ENCODE measurements around the gene CFC1B. TPM values are rescaled to one million over a fixed set of nuclear protein-coding genes. Genes with fewer than 3 reads are reported as not detected.
"Not testable (repeated sequence)": the region's sequence is repeated elsewhere in the genome, so short reads cannot be mapped to it uniquely, and the experiment has no call there.

The CFC1B gene
- total RNA-seq, 2 experiments from 2014 or later = not detected

DNA sequence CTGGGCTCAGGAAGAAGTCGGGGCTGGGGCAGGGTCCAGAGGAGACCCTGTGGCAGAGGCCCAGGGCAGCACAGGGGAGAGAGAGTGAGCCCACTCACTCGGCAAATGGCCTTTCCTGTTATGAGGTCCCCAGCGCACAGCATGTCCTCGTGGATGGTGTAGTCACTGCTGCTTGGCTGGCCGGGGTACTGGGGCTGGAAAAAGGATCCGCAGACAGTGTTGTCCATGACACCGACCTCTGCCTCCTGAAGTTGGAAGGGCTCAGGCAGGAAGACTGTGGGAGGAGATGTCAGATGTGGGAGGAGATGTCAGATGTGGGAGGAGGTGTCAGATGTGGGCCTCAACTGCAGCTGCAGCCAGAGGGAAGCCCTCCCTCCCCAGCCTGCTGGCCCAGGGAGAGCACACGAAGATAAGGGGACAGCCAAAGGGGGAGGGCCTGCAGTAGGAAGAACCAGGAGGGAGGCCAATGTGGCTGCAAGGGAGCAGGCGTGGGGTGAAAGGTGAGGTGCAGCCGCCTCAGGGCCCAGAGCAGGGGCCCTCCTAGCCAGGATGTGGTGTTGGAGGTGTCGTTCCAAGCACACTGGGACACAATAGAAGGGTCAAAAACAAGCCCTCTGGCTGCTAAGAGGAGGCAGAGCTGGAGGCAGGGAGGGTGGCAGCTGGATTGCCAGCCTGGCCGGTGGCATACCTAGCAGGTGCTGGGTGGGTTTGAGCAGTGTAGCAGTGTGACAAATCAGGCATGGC is 22.9 kb downstream of the CFC1B start:
- H3K27me3 Mint-ChIP-seq, H3K4me1 Mint-ChIP-seq, H3K4me3 Mint-ChIP-seq, H3K36me3 Mint-ChIP-seq, H3K27ac Mint-ChIP-seq, H3K9me3 Mint-ChIP-seq, DNase-seq: not testable (repeated sequence)

DNA sequence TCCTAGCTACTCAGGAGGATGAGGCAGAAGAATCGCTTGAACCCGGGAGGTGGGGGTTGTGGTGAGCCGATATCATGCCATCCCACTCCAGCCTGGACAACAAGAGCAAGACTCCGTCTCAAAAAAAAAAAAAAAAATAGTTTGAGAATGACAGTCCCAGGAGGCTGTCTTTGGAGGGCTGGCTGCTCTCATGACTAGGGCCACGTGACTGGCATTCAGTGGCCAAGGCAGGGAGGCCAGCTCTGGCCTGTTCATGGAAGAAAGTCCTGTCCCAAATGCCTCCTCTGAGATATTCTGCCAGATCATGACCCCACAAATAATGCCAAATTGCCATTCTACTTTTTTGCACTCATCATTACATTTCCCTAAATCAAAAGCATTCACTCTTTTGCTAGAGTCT is 24.0 kb downstream of the CFC1B start:
- H3K36me3 Mint-ChIP-seq, H3K27ac Mint-ChIP-seq, DNase-seq, H3K9me3 Mint-ChIP-seq, H3K27me3 Mint-ChIP-seq, H3K4me1 Mint-ChIP-seq, H3K4me3 Mint-ChIP-seq: not testable (repeated sequence)

DNA sequence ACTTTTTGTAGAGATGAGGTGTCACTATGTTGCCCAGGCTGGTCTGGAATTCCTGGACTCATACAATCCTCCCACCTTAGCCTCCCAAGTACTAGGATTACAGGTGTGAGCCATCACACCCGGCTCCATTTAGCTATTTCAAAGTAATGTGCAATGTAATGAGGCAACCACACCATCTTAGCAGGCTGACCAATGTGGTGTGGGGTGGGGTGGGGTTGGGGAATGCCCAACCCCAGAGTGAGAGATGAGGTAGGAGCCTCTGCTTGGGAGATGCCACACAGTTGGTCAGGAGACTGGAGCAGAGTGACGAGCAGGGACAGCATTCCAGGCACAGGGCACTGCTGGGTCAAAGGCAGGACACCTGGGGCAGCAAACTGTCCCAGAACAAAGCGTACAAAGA is 27.4 kb downstream of the CFC1B start:
- H3K9me3 Mint-ChIP-seq, DNase-seq, H3K36me3 Mint-ChIP-seq, H3K4me3 Mint-ChIP-seq, H3K27me3 Mint-ChIP-seq, H3K4me1 Mint-ChIP-seq, H3K27ac Mint-ChIP-seq: not testable (repeated sequence)

DNA sequence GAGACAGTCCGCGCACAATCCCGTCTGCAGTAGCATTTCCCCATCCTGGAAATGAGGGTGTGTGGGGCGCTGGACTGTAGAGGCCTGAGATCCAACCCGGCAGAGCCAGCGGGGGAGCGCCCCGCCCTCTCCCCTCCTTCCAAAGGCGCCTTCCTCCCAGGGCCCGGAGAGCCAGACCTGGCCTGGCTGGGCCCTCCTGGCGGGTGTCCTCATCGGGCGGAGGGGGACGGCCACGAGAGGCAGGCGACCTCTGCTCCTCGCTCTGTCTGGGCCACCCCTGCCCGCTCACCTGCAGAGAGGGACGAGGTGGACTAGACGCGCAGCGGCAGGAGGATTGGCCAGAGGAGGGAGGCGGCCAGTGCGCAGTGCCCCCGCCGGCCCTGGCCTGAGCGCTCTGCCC is 28.5 kb downstream of the CFC1B start:
- not testable (repeated sequence) for H3K4me3 Mint-ChIP-seq, H3K9me3 Mint-ChIP-seq, DNase-seq, H3K27ac Mint-ChIP-seq, H3K36me3 Mint-ChIP-seq, H3K27me3 Mint-ChIP-seq, H3K4me1 Mint-ChIP-seq

DNA sequence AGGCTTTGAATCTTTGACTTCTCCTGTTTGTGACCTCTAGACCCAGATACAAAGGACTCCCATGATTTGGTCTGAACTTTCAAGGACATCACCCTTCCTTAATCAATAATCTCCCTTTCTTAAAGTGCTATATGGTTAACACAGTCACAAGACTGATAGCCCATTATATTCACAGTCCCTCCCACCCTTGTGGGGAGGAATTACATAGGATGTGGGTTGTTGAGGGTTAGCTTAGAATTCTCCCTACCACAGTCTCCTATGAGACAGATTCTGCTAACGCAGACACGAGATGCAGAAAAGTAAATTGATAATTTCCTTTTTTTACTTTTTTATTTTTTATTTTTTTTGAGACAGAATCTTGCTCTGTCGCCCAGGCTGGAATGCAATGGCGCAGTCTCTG is 33.2 kb downstream of the CFC1B start:
- not testable (repeated sequence) for H3K4me3 Mint-ChIP-seq, H3K4me1 Mint-ChIP-seq, DNase-seq, H3K27ac Mint-ChIP-seq, H3K36me3 Mint-ChIP-seq, H3K27me3 Mint-ChIP-seq, H3K9me3 Mint-ChIP-seq

DNA sequence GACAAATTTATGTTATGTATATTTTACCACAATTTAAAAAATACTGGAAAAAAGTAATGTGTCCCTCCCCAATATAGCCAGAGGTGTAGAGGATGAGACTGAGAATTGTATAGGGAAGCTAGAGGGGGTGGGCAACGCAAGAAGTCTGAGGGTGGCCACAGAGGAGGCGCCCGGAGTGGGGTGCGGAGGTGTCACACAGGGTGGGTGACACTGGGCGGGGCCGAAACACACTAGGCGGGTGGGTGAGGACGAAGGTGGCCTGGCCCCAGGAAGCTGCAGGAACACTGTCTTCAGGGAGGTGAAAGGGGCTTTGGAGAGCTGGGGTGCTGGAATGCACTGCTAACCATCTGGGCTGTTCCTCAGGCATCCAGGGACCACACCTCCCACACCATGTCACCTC is 35.4 kb downstream of the CFC1B start:
- not testable (repeated sequence) for H3K4me1 Mint-ChIP-seq, H3K9me3 Mint-ChIP-seq, DNase-seq, H3K4me3 Mint-ChIP-seq, H3K27ac Mint-ChIP-seq, H3K36me3 Mint-ChIP-seq, H3K27me3 Mint-ChIP-seq

DNA sequence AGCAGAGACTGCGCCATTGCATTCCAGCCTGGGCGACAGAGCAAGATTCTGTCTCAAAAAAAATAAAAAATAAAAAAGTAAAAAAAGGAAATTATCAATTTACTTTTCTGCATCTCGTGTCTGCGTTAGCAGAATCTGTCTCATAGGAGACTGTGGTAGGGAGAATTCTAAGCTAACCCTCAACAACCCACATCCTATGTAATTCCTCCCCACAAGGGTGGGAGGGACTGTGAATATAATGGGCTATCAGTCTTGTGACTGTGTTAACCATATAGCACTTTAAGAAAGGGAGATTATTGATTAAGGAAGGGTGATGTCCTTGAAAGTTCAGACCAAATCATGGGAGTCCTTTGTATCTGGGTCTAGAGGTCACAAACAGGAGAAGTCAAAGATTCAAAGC is 45.1 kb downstream of the CFC1B start:
- H3K27me3 Mint-ChIP-seq, H3K9me3 Mint-ChIP-seq, H3K4me1 Mint-ChIP-seq, H3K27ac Mint-ChIP-seq, DNase-seq, H3K4me3 Mint-ChIP-seq, H3K36me3 Mint-ChIP-seq: not testable (repeated sequence)

DNA sequence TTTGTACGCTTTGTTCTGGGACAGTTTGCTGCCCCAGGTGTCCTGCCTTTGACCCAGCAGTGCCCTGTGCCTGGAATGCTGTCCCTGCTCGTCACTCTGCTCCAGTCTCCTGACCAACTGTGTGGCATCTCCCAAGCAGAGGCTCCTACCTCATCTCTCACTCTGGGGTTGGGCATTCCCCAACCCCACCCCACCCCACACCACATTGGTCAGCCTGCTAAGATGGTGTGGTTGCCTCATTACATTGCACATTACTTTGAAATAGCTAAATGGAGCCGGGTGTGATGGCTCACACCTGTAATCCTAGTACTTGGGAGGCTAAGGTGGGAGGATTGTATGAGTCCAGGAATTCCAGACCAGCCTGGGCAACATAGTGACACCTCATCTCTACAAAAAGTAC is 50.9 kb downstream of the CFC1B start:
- not testable (repeated sequence) for H3K36me3 Mint-ChIP-seq, H3K9me3 Mint-ChIP-seq, H3K27ac Mint-ChIP-seq, DNase-seq, H3K27me3 Mint-ChIP-seq, H3K4me1 Mint-ChIP-seq, H3K4me3 Mint-ChIP-seq

DNA sequence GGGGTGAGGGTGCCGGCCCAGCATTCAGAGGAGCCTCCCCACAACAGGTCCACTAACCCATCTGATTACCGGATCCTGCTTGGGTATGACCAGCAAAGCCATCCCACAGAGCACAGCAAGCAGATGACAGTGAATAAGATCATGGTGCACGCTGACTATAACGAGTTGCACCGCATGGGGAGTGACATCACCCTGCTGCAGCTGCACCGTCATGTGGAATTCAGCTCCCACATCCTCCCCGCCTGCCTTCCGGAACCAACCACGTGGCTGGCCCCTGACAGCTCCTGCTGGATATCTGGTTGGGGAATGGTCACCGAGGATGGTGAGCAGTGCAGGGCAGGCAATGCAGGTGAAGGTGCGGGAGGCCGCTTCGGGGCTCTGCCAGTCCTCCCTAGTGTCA is 53.2 kb downstream of the CFC1B start:
- not testable (repeated sequence) for DNase-seq, H3K27ac Mint-ChIP-seq, H3K9me3 Mint-ChIP-seq, H3K4me3 Mint-ChIP-seq, H3K36me3 Mint-ChIP-seq, H3K27me3 Mint-ChIP-seq, H3K4me1 Mint-ChIP-seq

DNA sequence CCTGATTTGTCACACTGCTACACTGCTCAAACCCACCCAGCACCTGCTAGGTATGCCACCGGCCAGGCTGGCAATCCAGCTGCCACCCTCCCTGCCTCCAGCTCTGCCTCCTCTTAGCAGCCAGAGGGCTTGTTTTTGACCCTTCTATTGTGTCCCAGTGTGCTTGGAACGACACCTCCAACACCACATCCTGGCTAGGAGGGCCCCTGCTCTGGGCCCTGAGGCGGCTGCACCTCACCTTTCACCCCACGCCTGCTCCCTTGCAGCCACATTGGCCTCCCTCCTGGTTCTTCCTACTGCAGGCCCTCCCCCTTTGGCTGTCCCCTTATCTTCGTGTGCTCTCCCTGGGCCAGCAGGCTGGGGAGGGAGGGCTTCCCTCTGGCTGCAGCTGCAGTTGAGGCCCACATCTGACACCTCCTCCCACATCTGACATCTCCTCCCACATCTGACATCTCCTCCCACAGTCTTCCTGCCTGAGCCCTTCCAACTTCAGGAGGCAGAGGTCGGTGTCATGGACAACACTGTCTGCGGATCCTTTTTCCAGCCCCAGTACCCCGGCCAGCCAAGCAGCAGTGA is 55.3 kb downstream of the CFC1B start:
- H3K27ac Mint-ChIP-seq, H3K27me3 Mint-ChIP-seq, H3K36me3 Mint-ChIP-seq, H3K4me3 Mint-ChIP-seq, H3K4me1 Mint-ChIP-seq, H3K9me3 Mint-ChIP-seq, DNase-seq: not testable (repeated sequence)

DNA sequence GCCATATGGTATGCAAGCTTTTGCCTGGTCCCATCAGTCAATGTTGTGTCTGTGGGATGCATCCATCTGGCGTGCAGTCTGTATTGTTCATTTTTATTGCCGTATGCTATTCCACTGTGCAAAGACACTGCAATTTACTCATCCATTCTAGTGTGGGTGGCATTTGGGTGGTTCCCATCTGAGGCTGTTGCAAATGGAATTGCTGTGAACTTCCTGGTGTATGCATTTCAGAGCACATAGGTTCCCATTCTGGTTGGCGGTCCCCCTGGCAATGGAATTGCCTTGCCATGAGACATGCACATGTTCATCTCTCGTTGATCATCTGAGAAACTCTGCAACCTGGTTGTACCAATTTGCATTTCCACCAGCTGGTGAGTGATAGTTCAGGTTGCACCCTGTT is 56.5 kb downstream of the CFC1B start:
- H3K27me3 Mint-ChIP-seq, H3K36me3 Mint-ChIP-seq, H3K4me1 Mint-ChIP-seq, H3K4me3 Mint-ChIP-seq, DNase-seq, H3K27ac Mint-ChIP-seq, H3K9me3 Mint-ChIP-seq: not testable (repeated sequence)

Other genes starting within 250 kb of the CFC1B start
- 100 to 1,000 TPM; 225 TPM for gene IMP4, start 178.3 kb upstream of the CFC1B start, total RNA-seq
- gene PTPN18, start 165.2 kb upstream of the CFC1B start, total RNA-seq = 10 to 100 TPM; 36.4 to 37.2 TPM
- not detected for gene POTEI, start 11.9 kb upstream of the CFC1B start, total RNA-seq
- gene CFC1, start 78.4 kb downstream of the CFC1B start, total RNA-seq = not detected
- gene POTEJ, start 90.2 kb downstream of the CFC1B start, total RNA-seq = not detected
- not detected for gene GPR148, start 207.8 kb downstream of the CFC1B start, total RNA-seq
- not detected for gene AMER3, start 234.3 kb downstream of the CFC1B start, total RNA-seq